ENCODE measurements around the gene IFI35.

GRCh38 chr17:43034894-43035293 is 28.3 kb downstream of the IFI35 start:
- TF ChIP-seq CTCF (conservative IDR thresholded peaks at IDR 0.05; ENCODE audit: low read length) (no peak), EZH2phosphoT487 (IDR thresholded peaks at IDR 0.05; ENCODE audit: borderline replicate concordance, low read depth, low read length) (no peak)
